HK-2 (cell line): ENCODE data around the gene FBXL19.
A peak's percentile ranks its signal among the peaks of the same experiment; 100 is the strongest.

Source experiments
- DNase-seq: peaks from one replicate; pipeline ENCODE4 v3.0.0-alpha.2; 2018; ENCODE audit not compliant: unreplicated experiment

FBXL19 gene

GRCh38 chr16:30944352-30944751, 21.0 kb downstream of the FBXL19 start:
- no peak for DNase-seq

- DNase-seq = no peak
Observed at GRCh38 chr16:30946671-30947540, 23.5 kb downstream of the FBXL19 start.

GRCh38 chr16:30947541-30947858, 24.1 kb downstream of the FBXL19 start:
- no peak for DNase-seq

GRCh38 chr16:30947859-30948666, 24.7 kb downstream of the FBXL19 start:
- DNase-seq = peak; percentile 81

GRCh38 chr16:30948667-30949649, 25.6 kb downstream of the FBXL19 start, which contains the start of gene ORAI3:
ORAI3 (plus strand) TSS chr16:30949068; CDS start chr16:30949290, 222 bp downstream.
- peak; percentile 70 for DNase-seq

GRCh38 chr16:30949650-30950515, 26.5 kb downstream of the FBXL19 start:
- peak; percentile 92 for DNase-seq

- DNase-seq = no peak
Observed at GRCh38 chr16:30950516-30951065, 27.2 kb downstream of the FBXL19 start.

GRCh38 chr16:30951193-30951592, 27.8 kb downstream of the FBXL19 start:
- no peak for DNase-seq

- DNase-seq = no peak
Observed at GRCh38 chr16:30951750-30952149, 28.4 kb downstream of the FBXL19 start.

- DNase-seq = no peak
Observed at GRCh38 chr16:30953111-30953510, 29.7 kb downstream of the FBXL19 start.

GRCh38 chr16:30953511-30954124, 30.2 kb downstream of the FBXL19 start:
- peak; percentile 16 for DNase-seq

GRCh38 chr16:30954993-30955392, 31.6 kb downstream of the FBXL19 start:
- DNase-seq = no peak

GRCh38 chr16:30956601-30957455, 33.5 kb downstream of the FBXL19 start:
- peak; percentile 84 for DNase-seq

GRCh38 chr16:30957456-30958174, 34.2 kb downstream of the FBXL19 start, which contains the start of gene SETD1A:
SETD1A (plus strand) TSS chr16:30957754; CDS start chr16:30958732, 978 bp downstream.
- peak; percentile 88 for DNase-seq

GRCh38 chr16:30958175-30959079, 35.1 kb downstream of the FBXL19 start:
- DNase-seq = peak; percentile 44

- no peak for DNase-seq
Observed at GRCh38 chr16:30961384-30961783, 38.0 kb downstream of the FBXL19 start.

- DNase-seq = no peak
Observed at GRCh38 chr16:30963925-30964511, 40.6 kb downstream of the FBXL19 start.
